Esophagus squamous epithelium (tissue), 4 donors: Measurements from ENCODE around the gene ZFP14.

Experiments
- CTCF ChIP-seq, 6 experiments: fragments of 450-650 bp in 4 of 6; fragments of 200-600 bp in 2 of 6; sonication (generic) in 2 of 6; IDR thresholded peaks; one replicate each; pipeline ENCODE4 v1.5.1; 2016 to 2019; ENCODE audit warnings: antibody characterized with exemption in 6 of 6, mild to moderate bottlenecking in 4 of 6, moderate library complexity in 4 of 6
- POLR2A ChIP-seq, 4 donors: fragments of 450-650 bp; IDR thresholded peaks; one replicate each; pipeline ENCODE4 v1.6.1; 2017; ENCODE audit warnings: antibody characterized with exemption in 4 of 4, mild to moderate bottlenecking in 4 of 4, moderate library complexity in 3 of 4

- TF ChIP-seq CTCF (IDR thresholded peaks at IDR 0.05) (no peak), POLR2A (IDR thresholded peaks at IDR 0.05) (no peak)
These were observed 25.5 kb upstream of the ZFP14 start for GRCh38 chr19:36404498-36404897.
